ENCODE results near the gene ADGB. TPM values are rescaled to one million over a fixed set of nuclear protein-coding genes. Genes with fewer than 3 reads are reported as not detected.

Gene ADGB
- total RNA-seq, 1 donor from 2014 or later, result not detected

DNA sequence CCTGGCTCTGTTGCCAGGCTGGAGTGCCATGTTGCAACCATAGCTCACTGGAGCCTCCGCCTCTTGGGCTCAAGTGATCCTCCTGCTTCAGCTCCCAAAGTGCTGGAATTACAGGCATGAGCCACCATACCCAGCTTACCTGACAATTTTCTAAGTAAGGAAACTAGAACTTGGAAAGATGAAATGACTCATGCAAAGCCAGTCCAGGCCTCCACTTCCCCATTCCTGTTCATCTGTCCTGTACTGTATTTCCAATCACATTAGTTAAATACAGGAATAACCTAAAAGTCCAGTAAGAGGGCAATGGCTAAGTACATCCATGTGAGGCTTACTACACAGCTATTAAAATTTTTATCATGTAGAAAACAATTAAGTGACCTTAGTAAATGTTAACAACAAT is 8.3 kb upstream of the ADGB start:
- intact Hi-C loops (cut with micrococcal nuclease), result no loop called here
- DNase-seq, result no peak
- no peaks in the 10 kb centered on the region for H3K4me1 ChIP-seq
- no peaks in the 10 kb centered on the region for H3K9me3 ChIP-seq (replicated peaks)
- no peaks in the 10 kb centered on the region for H3K36me3 ChIP-seq
- TF ChIP-seq, protein P1, sequence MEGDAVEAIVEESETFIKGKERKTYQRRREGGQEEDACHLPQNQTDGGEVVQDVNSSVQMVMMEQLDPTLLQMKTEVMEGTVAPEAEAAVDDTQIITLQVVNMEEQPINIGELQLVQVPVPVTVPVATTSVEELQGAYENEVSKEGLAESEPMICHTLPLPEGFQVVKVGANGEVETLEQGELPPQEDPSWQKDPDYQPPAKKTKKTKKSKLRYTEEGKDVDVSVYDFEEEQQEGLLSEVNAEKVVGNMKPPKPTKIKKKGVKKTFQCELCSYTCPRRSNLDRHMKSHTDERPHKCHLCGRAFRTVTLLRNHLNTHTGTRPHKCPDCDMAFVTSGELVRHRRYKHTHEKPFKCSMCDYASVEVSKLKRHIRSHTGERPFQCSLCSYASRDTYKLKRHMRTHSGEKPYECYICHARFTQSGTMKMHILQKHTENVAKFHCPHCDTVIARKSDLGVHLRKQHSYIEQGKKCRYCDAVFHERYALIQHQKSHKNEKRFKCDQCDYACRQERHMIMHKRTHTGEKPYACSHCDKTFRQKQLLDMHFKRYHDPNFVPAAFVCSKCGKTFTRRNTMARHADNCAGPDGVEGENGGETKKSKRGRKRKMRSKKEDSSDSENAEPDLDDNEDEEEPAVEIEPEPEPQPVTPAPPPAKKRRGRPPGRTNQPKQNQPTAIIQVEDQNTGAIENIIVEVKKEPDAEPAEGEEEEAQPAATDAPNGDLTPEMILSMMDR (IDR thresholded peaks at IDR 0.05; ENCODE audit: borderline replicate concordance), result no peak
- H3K4me3 ChIP-seq, result no peak overlapping the region
- H3K27me3 ChIP-seq (ENCODE audit: low read depth), result peaks cover 8% of the 10 kb centered on the region
- no peak overlapping the region for H3K27ac ChIP-seq (replicated peaks)

DNA sequence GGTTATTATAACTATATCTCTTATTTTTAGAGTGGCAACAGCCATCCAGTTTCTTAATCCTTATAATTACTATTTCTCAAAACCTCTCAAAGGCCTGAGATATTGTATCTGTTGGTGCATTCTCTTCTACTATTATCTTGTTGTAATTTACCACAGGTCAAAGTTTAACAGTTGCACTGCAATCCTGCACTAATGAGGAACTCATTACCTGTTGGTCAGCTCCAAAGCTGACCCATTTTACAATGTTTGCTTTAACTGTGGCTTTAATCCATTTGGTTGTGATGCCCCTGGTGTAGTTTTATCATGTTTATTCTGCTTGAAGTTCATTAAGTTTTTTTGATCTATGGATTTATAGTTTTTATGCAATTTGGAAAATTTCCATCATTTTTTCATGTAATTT is 6.3 kb upstream of the ADGB start:
- H3K4me3 ChIP-seq, result no peak overlapping the region
- H3K36me3 ChIP-seq, result no peaks in the 10 kb centered on the region
- DNase-seq, result no peak
- intact Hi-C loops (cut with micrococcal nuclease), result no loop called here
- peaks cover 8% of the 10 kb centered on the region for H3K27me3 ChIP-seq (ENCODE audit: low read depth)
- H3K4me1 ChIP-seq, result no peaks in the 10 kb centered on the region
- H3K9me3 ChIP-seq (replicated peaks), result no peaks in the 10 kb centered on the region
- TF ChIP-seq, protein P1 (IDR thresholded peaks at IDR 0.05; ENCODE audit: borderline replicate concordance), result no peak
- H3K27ac ChIP-seq (replicated peaks), result no peak overlapping the region

DNA sequence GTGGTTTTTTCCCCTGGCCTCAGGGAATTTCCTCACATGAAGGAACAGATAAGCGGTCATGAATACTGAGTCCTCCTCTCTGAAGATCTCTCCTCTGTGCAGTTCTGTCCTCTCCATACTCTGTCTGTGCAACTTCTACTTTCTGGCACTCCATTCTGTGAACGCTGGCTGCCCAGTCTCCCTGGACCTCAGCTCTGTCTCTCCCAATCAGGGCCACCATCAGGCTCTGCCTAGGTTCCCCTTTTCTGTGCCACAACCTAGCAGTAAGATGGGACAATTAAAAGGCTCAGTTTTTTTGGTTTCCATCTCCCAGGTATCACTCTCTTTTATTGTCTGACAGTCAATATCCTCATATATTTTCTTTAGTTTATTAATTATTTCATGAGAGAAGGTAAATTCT is 4.8 kb upstream of the ADGB start:
- Histone ChIP-seq H3K27ac (replicated peaks) (no peak overlapping the region), H3K4me3 (no peak overlapping the region), H3K4me1 (peaks cover 7% of the 10 kb centered on the region), H3K36me3 (no peaks in the 10 kb centered on the region), H3K9me3 (replicated peaks) (no peaks in the 10 kb centered on the region), H3K27me3 (ENCODE audit: low read depth) (peaks cover 15% of the 10 kb centered on the region)
- intact Hi-C loops (cut with micrococcal nuclease), result no loop called here
- TF ChIP-seq, protein P1 (IDR thresholded peaks at IDR 0.05; ENCODE audit: borderline replicate concordance), result no peak
- no peak for DNase-seq

- H3K36me3 ChIP-seq, result no peaks in the 10 kb centered on the region
- no peaks in the 10 kb centered on the region for H3K9me3 ChIP-seq (replicated peaks)
- H3K27ac ChIP-seq (replicated peaks), result no peak overlapping the region
- TF ChIP-seq, protein P1 (IDR thresholded peaks at IDR 0.05; ENCODE audit: borderline replicate concordance), result no peak
- peaks cover 15% of the 10 kb centered on the region for H3K27me3 ChIP-seq (ENCODE audit: low read depth)
- intact Hi-C loops (cut with micrococcal nuclease), result no loop called here
- H3K4me1 ChIP-seq, result peaks cover 10% of the 10 kb centered on the region
- no peak overlapping the region for H3K4me3 ChIP-seq
- no peak for DNase-seq
Observed at GRCh38 chr6:146594495-146594894, 4.3 kb upstream of the ADGB start.

DNA sequence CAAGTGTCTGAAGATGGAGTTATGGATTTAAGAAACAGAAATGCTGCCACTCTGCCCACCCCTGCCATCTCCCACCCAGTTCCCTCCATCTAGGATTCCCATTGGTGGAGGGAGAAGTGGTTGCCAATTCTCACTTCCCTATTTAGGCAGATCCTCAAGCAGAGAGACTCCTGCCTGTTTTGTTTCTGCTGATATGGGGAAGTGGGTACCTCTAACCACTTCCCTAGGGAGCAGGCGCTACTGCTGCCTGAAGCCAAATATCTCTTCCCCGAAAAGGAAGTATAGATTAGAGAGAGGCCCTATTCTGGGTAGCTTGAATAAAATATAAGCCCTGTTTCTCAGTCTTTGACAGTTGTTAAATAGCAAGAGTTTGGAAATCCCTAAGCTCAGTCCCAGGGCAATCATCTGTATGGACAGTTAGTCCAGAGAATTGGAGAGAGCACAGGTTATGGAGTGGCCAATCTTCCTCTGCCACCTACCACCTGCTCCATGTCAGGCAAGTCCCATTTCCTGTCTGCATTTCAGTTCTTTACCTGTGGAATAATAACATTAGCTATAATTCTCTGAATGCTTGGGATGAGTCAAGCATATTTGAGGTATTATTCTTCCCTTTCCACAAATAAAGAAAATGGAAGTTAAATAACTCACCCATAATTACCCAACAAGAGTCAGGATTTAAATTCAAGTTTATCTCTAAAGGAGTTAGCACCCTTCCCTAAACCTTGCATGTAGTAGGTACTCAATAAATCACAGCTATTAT is 2.6 kb upstream of the ADGB start:
- Histone ChIP-seq H3K36me3 (no peaks in the 10 kb centered on the region), H3K9me3 (replicated peaks) (no peaks in the 10 kb centered on the region), H3K4me3 (no peak overlapping the region), H3K27ac (replicated peaks) (no peak overlapping the region), H3K4me1 (peaks cover 10% of the 10 kb centered on the region), H3K27me3 (ENCODE audit: low read depth) (peaks cover 15% of the 10 kb centered on the region)
- TF ChIP-seq, protein P1 (IDR thresholded peaks at IDR 0.05; ENCODE audit: borderline replicate concordance), result no peak
- intact Hi-C loops (cut with micrococcal nuclease), result no loop called here
- DNase-seq, result no peak

Data from left ventricle myocardium inferior (tissue), 1 donor.